ENCODE measurements around the gene PCDHGA7. TPM values are rescaled to one million over a fixed set of nuclear protein-coding genes. Genes with fewer than 3 reads are reported as not detected.
"Not testable (repeated sequence)": the region's sequence is repeated elsewhere in the genome, so short reads cannot be mapped to it uniquely, and the experiment has no call there.

PCDHGA7 gene
- 1 to 10 TPM; 2.0 to 2.6 (median 2.3) TPM for polyA plus RNA-seq (ENCODE audit: insufficient read length in 4 of 4)

GRCh38 chr5:141382469-141383294 is at the start of gene PCDHGA7:
PCDHGA7 (plus strand) TSS chr5:141382742; CDS start chr5:141382900, 158 bp downstream.
- DNase-seq (ENCODE audit: low read depth in 4 of 4, low spot score in 2 of 4), result no peak

GRCh38 chr5:141338538-141339306 is 43.8 kb upstream of the PCDHGA7 start, which contains the start of gene PCDHGA2:
PCDHGA2 (plus strand) TSS chr5:141338760.
- DNase-seq (ENCODE audit: low read depth in 4 of 4, low spot score in 2 of 4), result no peak

DNA sequence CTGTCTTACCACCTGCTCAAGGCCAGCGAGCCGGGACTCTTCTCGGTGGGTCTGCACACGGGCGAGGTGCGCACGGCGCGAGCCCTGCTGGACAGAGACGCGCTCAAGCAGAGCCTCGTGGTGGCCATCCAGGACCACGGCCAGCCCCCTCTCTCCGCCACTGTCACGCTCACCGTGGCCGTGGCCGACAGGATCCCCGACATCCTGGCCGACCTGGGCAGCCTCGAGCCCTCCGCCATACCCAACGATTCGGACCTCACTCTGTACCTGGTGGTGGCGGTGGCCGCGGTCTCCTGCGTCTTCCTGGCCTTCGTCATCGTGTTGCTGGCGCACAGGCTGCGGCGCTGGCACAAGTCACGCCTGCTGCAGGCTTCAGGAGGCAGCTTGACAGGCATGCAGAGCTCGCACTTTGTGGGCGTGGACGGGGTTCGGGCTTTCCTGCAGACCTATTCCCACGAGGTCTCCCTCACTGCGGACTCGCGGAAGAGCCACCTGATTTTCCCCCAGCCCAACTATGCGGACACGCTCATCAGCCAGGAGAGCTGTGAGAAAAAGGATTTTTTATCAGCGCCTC is 41.7 kb upstream of the PCDHGA7 start:
- DNase-seq (ENCODE audit: low read depth in 4 of 4, low spot score in 2 of 4), result not testable (repeated sequence)

GRCh38 chr5:141342773-141343172 is 39.8 kb upstream of the PCDHGA7 start:
- DNase-seq (ENCODE audit: low read depth in 4 of 4, low spot score in 2 of 4), result no peak

DNA sequence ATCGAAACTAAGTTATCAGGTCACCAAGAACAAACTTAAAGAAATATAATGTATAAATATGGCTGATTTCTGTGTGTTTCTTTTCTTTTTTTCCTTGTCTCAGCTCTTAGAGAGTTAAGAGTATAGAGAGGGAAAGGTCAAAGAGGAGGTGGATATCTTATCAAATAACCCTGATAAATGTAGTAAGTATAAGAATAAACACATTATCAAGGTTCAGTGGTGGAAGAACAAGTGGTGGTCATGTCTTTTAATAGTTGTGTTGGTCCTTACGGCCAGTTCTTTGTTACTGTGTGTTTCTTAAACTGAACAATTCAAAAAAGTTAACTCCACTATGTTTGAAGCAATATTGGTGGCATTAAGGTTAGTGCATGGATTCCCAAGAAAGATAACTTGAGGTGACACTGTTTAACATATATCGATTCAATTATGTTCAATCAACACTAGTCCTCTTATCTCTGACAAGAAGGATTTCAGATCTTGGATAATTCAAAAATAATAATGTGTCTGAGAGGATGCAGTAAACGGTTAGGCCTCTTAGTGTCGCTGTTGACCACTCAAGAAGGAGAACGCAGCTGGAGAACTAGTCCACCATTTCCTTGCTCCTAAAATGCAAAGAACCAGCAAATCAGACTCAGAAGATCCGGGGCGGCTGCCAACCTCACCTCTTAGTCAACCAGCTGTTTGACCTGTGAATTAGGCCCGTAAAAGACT is 39.1 kb upstream of the PCDHGA7 start, which contains the start of gene PCDHGA3:
PCDHGA3 (plus strand) TSS at position 588 of the 711 bp plus-strand sequence. CDS start 205 bp downstream, outside the sequence.
- no peak for DNase-seq (ENCODE audit: low read depth in 4 of 4, low spot score in 2 of 4)

GRCh38 chr5:141343953-141344463 is 38.5 kb upstream of the PCDHGA7 start:
- DNase-seq (ENCODE audit: low read depth in 4 of 4, low spot score in 2 of 4), result no peak

DNA sequence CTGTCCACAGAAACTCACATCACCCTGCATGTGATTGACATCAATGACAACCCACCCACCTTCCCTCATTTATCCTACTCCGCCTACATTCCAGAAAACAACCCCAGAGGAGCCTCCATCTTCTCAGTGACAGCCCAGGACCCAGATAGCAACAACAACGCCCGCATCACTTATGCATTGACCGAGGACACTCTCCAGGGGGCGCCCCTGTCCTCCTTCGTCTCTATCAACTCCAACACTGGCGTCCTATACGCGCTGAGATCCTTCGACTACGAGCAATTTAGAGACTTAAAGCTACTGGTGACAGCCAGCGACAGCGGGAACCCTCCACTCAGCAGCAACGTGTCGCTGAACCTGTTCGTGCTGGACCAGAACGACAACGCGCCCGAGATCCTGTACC is 37.2 kb upstream of the PCDHGA7 start:
- DNase-seq (ENCODE audit: low read depth in 4 of 4, low spot score in 2 of 4), result no peak

DNA sequence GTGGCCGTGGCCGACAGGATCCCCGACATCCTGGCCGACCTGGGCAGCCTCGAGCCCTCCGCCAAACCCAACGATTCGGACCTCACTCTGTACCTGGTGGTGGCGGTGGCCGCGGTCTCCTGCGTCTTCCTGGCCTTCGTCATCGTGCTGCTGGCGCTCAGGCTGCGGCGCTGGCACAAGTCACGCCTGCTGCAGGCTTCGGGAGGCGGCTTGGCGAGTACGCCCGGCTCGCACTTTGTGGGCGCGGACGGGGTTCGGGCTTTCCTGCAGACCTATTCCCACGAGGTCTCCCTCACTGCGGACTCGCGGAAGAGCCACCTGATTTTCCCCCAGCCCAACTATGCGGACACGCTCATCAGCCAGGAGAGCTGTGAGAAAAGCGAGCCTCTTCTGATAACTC is 36.5 kb upstream of the PCDHGA7 start:
- DNase-seq (ENCODE audit: low read depth in 4 of 4, low spot score in 2 of 4), result not testable (repeated sequence)

DNA sequence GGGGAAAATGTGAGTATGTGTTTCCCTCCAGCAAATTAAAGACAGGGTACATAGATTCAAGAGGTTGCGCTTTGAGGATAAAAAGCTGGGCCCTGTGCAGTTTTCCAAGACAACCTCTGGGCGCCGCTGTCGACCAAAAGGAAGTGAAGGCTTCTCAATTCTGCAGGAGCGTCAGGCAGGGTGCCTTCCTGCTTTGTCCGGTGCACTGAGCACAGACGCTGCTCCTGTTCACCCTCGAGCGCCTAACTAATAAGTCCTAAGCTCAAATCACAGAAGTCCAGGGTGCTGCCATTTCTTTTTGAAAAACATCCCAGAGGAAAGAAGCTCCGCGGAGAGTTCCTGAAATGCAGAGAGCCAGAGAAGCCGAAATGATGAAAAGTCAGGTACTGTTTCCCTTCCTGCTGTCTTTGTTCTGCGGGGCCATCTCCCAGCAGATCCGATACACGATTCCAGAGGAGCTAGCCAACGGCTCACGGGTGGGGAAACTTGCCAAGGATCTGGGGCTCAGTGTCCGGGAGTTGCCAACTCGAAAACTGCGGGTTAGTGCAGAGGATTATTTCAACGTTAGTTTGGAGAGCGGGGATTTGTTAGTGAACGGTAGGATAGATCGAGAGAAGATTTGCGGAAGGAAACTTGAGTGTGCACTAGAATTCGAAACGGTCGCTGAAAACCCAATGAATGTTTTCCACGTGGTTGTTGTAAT is 32.5 kb upstream of the PCDHGA7 start, which contains the start of gene PCDHGB1:
PCDHGB1 (plus strand) TSS at position 183 of the 703 bp plus-strand sequence; CDS start at position 345, 162 bp downstream.
- DNase-seq (ENCODE audit: low read depth in 4 of 4, low spot score in 2 of 4), result no peak

DNA sequence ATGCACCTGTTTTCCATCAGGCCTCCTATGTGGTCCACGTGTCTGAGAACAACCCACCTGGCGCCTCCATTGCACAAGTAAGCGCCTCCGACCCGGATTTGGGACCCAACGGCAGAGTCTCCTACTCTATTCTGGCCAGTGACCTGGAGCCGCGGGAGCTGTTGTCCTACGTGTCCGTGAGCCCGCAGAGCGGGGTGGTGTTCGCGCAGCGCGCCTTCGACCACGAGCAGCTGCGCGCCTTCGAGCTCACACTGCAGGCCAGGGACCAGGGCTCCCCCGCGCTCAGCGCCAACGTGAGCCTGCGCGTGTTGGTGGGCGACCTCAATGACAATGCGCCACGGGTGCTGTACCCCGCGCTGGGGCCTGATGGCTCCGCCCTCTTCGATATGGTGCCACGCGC is 31.0 kb upstream of the PCDHGA7 start:
- no peak for DNase-seq (ENCODE audit: low read depth in 4 of 4, low spot score in 2 of 4)

DNA sequence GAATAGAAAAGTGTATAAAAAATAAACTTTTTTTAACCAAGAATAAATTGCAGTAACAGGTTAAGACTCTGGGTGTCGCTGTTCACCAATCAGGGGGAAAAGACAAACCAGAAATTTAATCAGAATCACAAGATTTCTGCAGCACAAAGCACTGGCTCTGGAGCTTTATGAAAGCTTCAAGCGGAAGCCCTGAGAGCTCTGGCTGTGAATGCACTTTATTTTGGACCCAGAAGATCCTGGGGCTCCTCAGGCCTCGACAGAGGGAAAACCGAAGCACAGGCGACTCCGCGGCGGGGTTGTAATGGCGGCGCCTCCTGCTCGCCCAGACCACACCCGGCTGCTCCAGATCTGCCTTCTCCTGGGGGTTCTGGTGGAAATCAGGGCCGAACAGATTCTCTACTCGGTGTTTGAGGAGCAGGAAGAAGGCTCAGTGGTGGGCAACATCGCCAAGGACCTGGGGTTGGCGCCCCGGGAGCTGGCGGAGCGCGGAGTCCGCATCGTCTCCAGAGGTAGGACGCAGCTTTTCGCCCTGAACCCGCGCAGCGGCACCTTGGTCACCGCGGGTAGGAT is 27.6 kb upstream of the PCDHGA7 start, which contains the start of gene PCDHGA4:
PCDHGA4 (plus strand) TSS at position 122 of the 570 bp plus-strand sequence; CDS start at position 209, 87 bp downstream.
- DNase-seq (ENCODE audit: low read depth in 4 of 4, low spot score in 2 of 4), result no peak

- DNase-seq (ENCODE audit: low read depth in 4 of 4, low spot score in 2 of 4), result no peak
Observed at GRCh38 chr5:141355641-141356040, 26.9 kb upstream of the PCDHGA7 start.

DNA sequence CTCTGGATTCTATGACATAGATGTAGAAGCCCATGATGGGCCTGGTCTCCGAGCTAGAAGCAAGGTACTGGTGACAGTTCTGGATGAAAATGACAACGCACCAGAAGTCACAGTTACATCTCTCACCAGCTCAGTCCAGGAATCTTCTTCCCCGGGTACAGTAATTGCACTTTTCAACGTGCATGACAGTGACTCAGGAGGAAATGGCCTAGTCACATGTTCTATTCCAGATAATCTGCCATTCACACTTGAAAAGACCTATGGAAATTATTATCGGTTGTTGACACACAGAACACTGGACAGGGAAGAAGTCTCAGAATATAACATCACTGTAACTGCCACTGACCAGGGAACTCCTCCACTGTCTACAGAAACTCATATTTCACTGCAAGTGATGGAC is 26.4 kb upstream of the PCDHGA7 start:
- DNase-seq (ENCODE audit: low read depth in 4 of 4, low spot score in 2 of 4), result no peak

DNA sequence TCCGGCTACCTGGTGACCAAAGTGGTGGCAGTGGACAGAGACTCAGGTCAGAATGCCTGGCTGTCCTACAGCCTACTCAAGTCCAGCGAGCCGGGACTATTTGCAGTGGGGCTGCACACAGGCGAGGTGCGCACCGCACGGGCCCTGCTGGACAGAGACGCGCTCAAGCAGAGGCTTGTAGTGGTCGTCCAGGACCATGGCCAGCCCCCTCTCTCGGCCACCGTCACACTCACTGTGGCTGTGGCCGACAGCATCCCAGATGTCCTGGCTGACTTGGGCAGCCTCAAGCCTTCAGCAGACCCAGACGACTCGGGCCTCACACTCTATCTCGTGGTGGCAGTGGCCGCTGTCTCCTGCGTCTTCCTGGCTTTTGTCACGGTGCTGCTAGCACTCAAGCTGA is 25.6 kb upstream of the PCDHGA7 start:
- DNase-seq (ENCODE audit: low read depth in 4 of 4, low spot score in 2 of 4), result no peak

GRCh38 chr5:141359790-141360426 is 22.6 kb upstream of the PCDHGA7 start, which contains the start of gene PCDHGB2:
PCDHGB2 (plus strand) TSS chr5:141359994; CDS start chr5:141360136, 142 bp downstream.
- no peak for DNase-seq (ENCODE audit: low read depth in 4 of 4, low spot score in 2 of 4)

DNA sequence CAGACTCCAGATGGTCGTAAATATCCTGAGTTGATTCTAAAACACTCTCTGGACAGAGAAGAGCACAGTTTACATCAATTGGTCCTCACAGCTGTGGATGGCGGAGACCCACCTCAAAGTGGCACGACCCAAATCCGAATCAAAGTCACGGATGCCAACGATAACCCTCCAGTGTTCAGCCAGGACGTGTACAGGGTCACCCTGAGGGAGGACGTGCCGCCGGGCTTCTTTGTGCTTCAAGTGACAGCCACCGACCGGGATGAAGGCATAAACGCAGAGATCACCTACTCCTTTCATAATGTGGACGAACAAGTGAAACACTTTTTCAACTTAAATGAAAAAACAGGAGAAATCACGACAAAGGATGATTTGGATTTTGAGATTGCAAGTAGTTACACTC is 21.9 kb upstream of the PCDHGA7 start:
- no peak for DNase-seq (ENCODE audit: low read depth in 4 of 4, low spot score in 2 of 4)

DNA sequence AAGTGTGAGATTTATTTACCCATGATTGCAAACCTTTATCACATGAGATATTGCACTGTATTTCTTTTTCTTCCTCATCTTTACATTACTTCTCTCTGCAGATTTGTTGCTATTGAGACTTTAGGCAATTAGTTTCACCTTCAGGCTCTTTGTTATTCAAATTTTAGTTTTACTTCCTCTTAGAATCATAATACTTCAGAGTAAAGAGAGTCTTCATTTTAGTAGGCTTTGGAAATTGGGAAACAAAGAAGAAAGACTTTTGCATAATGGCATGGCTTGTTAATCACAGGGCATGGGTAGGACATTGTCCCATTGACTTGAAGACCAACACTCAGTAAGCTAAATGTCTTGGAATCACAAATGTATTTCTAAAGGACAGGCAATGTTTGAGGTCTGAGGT is 19.8 kb upstream of the PCDHGA7 start:
- DNase-seq (ENCODE audit: low read depth in 4 of 4, low spot score in 2 of 4), result no peak

DNA sequence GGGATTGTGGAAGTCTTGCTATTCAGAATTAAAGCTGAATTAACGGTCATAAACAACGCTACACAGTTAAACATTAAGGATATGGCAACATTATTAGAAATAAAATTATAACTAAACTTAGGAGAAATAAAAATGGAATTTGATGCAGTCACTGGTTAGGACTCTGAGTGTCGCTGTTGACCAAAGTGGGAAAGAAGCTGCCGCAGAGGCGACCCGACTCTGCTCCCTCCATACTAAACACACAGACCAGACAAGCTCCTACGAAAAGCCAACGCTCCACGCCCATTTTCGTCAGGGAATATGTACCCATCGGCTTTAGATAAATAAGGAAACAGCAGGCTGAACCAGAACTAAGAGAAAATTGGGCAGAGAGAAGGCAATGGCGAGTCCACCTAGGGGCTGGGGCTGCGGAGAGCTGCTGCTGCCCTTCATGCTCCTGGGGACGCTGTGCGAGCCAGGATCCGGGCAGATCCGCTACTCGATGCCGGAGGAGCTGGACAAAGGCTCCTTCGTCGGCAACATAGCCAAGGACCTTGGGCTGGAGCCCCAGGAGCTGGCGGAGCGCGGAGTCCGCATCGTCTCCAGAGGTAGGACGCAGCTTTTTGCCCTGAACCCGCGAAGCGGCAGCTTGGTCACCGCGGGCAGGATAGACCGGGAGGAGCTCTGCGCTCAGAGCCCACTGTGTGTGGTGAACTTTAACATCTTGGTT is 18.4 kb upstream of the PCDHGA7 start, which contains the start of gene PCDHGA5:
PCDHGA5 (plus strand) TSS at position 211 of the 709 bp plus-strand sequence; CDS start at position 380, 169 bp downstream.
- no peak for DNase-seq (ENCODE audit: low read depth in 4 of 4, low spot score in 2 of 4)
